Measurements from ENCODE around the gene CSH2. TPM values are rescaled to one million over a fixed set of nuclear protein-coding genes. Genes with fewer than 3 reads are reported as not detected.
"Not testable (repeated sequence)": the region's sequence is repeated elsewhere in the genome, so short reads cannot be mapped to it uniquely, and the experiment has no call there.

CSH2 gene
- total RNA-seq, 1 donor from 2014 or later: not detected

- H3K27ac Mint-ChIP-seq; DNase-seq (ENCODE audit: low spot score); H3K36me3 Mint-ChIP-seq (ENCODE audit: low read depth); intact Hi-C loops (cut with micrococcal nuclease); H3K9me3 Mint-ChIP-seq; H3K27me3 Mint-ChIP-seq (ENCODE audit: low read depth); H3K4me1 Mint-ChIP-seq (ENCODE audit: low read depth); H3K4me3 Mint-ChIP-seq (ENCODE audit: low read depth): not testable (repeated sequence)
Observed at GRCh38 chr17:63866625-63867024, 6.9 kb downstream of the CSH2 start.

- no peaks in the 10 kb centered on the region for H3K4me1 Mint-ChIP-seq (ENCODE audit: low read depth)
- H3K36me3 Mint-ChIP-seq (ENCODE audit: low read depth): no peaks in the 10 kb centered on the region
- H3K27me3 Mint-ChIP-seq (ENCODE audit: low read depth): peaks cover 8% of the 10 kb centered on the region
- no peak for DNase-seq (ENCODE audit: low spot score)
- H3K9me3 Mint-ChIP-seq: no peaks in the 10 kb centered on the region
- no peak overlapping the region for H3K4me3 Mint-ChIP-seq (ENCODE audit: low read depth)
- H3K27ac Mint-ChIP-seq: no peak overlapping the region
- intact Hi-C loops (cut with micrococcal nuclease): no loop called here
Observed at GRCh38 chr17:63859257-63859656, 14.2 kb downstream of the CSH2 start.

- H3K27me3 Mint-ChIP-seq (ENCODE audit: low read depth): peaks cover 18% of the 10 kb centered on the region
- H3K4me1 Mint-ChIP-seq (ENCODE audit: low read depth); H3K4me3 Mint-ChIP-seq (ENCODE audit: low read depth); intact Hi-C loops (cut with micrococcal nuclease); DNase-seq (ENCODE audit: low spot score); H3K36me3 Mint-ChIP-seq (ENCODE audit: low read depth); H3K27ac Mint-ChIP-seq; H3K9me3 Mint-ChIP-seq: not testable (repeated sequence)
Observed at GRCh38 chr17:63856425-63856824, 17.1 kb downstream of the CSH2 start.

- H3K27ac Mint-ChIP-seq: no peak overlapping the region
- no peaks in the 10 kb centered on the region for H3K4me1 Mint-ChIP-seq (ENCODE audit: low read depth)
- no peaks in the 10 kb centered on the region for H3K9me3 Mint-ChIP-seq
- intact Hi-C loops (cut with micrococcal nuclease): no loop called here
- no peak overlapping the region for H3K4me3 Mint-ChIP-seq (ENCODE audit: low read depth)
- DNase-seq (ENCODE audit: low spot score): no peak
- no peaks in the 10 kb centered on the region for H3K36me3 Mint-ChIP-seq (ENCODE audit: low read depth)
- peaks cover 21% of the 10 kb centered on the region for H3K27me3 Mint-ChIP-seq (ENCODE audit: low read depth)
Observed at GRCh38 chr17:63855185-63855584, 18.3 kb downstream of the CSH2 start.

- H3K9me3 Mint-ChIP-seq: no peaks in the 10 kb centered on the region
Observed at GRCh38 chr17:63854709-63855108, 18.8 kb downstream of the CSH2 start.

GRCh38 chr17:63853260-63853659 is 20.2 kb downstream of the CSH2 start:
- DNase-seq (ENCODE audit: low spot score): no peak
- intact Hi-C loops (cut with micrococcal nuclease): no loop called here
- Mint-ChIP-seq H3K4me3 (ENCODE audit: low read depth) (no peak overlapping the region), H3K4me1 (ENCODE audit: low read depth) (peaks cover 5% of the 10 kb centered on the region), H3K27me3 (ENCODE audit: low read depth) (peaks cover 20% of the 10 kb centered on the region), H3K27ac (no peak overlapping the region), H3K36me3 (ENCODE audit: low read depth) (peaks cover under 1% of the 10 kb centered on the region), H3K9me3 (peaks cover 7% of the 10 kb centered on the region)

More at GRCh38 chr17:63854709-63855108, 18.8 kb downstream of the CSH2 start:
- H3K27me3 Mint-ChIP-seq (ENCODE audit: low read depth): peaks cover 20% of the 10 kb centered on the region
- intact Hi-C loops (cut with micrococcal nuclease): no loop called here
- no peak overlapping the region for H3K4me3 Mint-ChIP-seq (ENCODE audit: low read depth)
- no peak overlapping the region for H3K27ac Mint-ChIP-seq
- no peaks in the 10 kb centered on the region for H3K36me3 Mint-ChIP-seq (ENCODE audit: low read depth)
- DNase-seq (ENCODE audit: low spot score): no peak
- H3K4me1 Mint-ChIP-seq (ENCODE audit: low read depth): no peaks in the 10 kb centered on the region

GRCh38 chr17:63850401-63850800 is 23.1 kb downstream of the CSH2 start:
- intact Hi-C loops (cut with micrococcal nuclease): no loop called here
- H3K36me3 Mint-ChIP-seq (ENCODE audit: low read depth): peaks cover 6% of the 10 kb centered on the region
- H3K27ac Mint-ChIP-seq: no peak overlapping the region
- H3K4me1 Mint-ChIP-seq (ENCODE audit: low read depth): peaks cover 8% of the 10 kb centered on the region
- H3K9me3 Mint-ChIP-seq: peaks cover 12% of the 10 kb centered on the region
- DNase-seq (ENCODE audit: low spot score): no peak
- H3K27me3 Mint-ChIP-seq (ENCODE audit: low read depth): peaks cover 17% of the 10 kb centered on the region
- H3K4me3 Mint-ChIP-seq (ENCODE audit: low read depth): no peak overlapping the region

- Mint-ChIP-seq H3K27ac (peak overlapping the region; percentile 96), H3K4me3 (ENCODE audit: low read depth) (peak overlapping the region; percentile 78), H3K9me3 (peaks cover 12% of the 10 kb centered on the region), H3K36me3 (ENCODE audit: low read depth) (peaks cover 6% of the 10 kb centered on the region), H3K4me1 (ENCODE audit: low read depth) (peaks cover 14% of the 10 kb centered on the region), H3K27me3 (ENCODE audit: low read depth) (peaks cover 17% of the 10 kb centered on the region)
- peak; percentile 93 for DNase-seq (ENCODE audit: low spot score)
- intact Hi-C loops (cut with micrococcal nuclease): loop anchor here (10.0 kb wide), 2 partner anchors 146 to 296 kb away; partner anchors contain the start of gene PRR29
Observed at GRCh38 chr17:63848834-63849689, 24.4 kb downstream of the CSH2 start.

- Mint-ChIP-seq H3K4me3 (ENCODE audit: low read depth) (peak overlapping the region; percentile 27), H3K27ac (peak overlapping the region; percentile 43), H3K36me3 (ENCODE audit: low read depth) (peaks cover 6% of the 10 kb centered on the region), H3K27me3 (ENCODE audit: low read depth) (peaks cover 14% of the 10 kb centered on the region), H3K9me3 (peaks cover 12% of the 10 kb centered on the region), H3K4me1 (ENCODE audit: low read depth) (peaks cover 16% of the 10 kb centered on the region)
- DNase-seq (ENCODE audit: low spot score): no peak
- intact Hi-C loops (cut with micrococcal nuclease): loop anchor here (10.0 kb wide), 2 partner anchors 147 to 297 kb away; partner anchors contain the start of gene PRR29
Observed at GRCh38 chr17:63847525-63848249, 25.8 kb downstream of the CSH2 start.

- H3K27ac Mint-ChIP-seq: no peak overlapping the region
- H3K36me3 Mint-ChIP-seq (ENCODE audit: low read depth): peaks cover 18% of the 10 kb centered on the region
- H3K27me3 Mint-ChIP-seq (ENCODE audit: low read depth): peaks cover 4% of the 10 kb centered on the region
- DNase-seq (ENCODE audit: low spot score): no peak
- H3K9me3 Mint-ChIP-seq: peaks cover 12% of the 10 kb centered on the region
- peaks cover 25% of the 10 kb centered on the region for H3K4me1 Mint-ChIP-seq (ENCODE audit: low read depth)
- intact Hi-C loops (cut with micrococcal nuclease): loop anchor here (10.0 kb wide), 2 partner anchors 149 to 299 kb away; partner anchors contain the start of gene PRR29
- H3K4me3 Mint-ChIP-seq (ENCODE audit: low read depth): no peak overlapping the region
Observed at GRCh38 chr17:63845509-63845908, 28.0 kb downstream of the CSH2 start.

- Mint-ChIP-seq H3K36me3 (ENCODE audit: low read depth) (peaks cover 21% of the 10 kb centered on the region), H3K27ac (peak overlapping the region; percentile 89), H3K4me1 (ENCODE audit: low read depth) (peaks cover 29% of the 10 kb centered on the region), H3K4me3 (ENCODE audit: low read depth) (peak overlapping the region; percentile 84), H3K27me3 (ENCODE audit: low read depth) (no peaks in the 10 kb centered on the region), H3K9me3 (peaks cover 11% of the 10 kb centered on the region)
- intact Hi-C loops (cut with micrococcal nuclease): loop anchor here (1.0 to 10.0 kb wide), 8 partner anchors 17 to 301 kb away; partner anchors contain the start of genes CCDC47, DCAF7, FTSJ3 and LIMD2
- DNase-seq (ENCODE audit: low spot score): no peak
Observed at GRCh38 chr17:63843910-63844677, 29.4 kb downstream of the CSH2 start.

GRCh38 chr17:63843387-63843888 is 30.0 kb downstream of the CSH2 start:
- peak overlapping the region; percentile 89 for H3K27ac Mint-ChIP-seq
- not testable (repeated sequence) for H3K27me3 Mint-ChIP-seq (ENCODE audit: low read depth); H3K9me3 Mint-ChIP-seq; DNase-seq (ENCODE audit: low spot score)
- peaks cover 28% of the 10 kb centered on the region for H3K4me1 Mint-ChIP-seq (ENCODE audit: low read depth)
- H3K4me3 Mint-ChIP-seq (ENCODE audit: low read depth): peak overlapping the region; percentile 84
- intact Hi-C loops (cut with micrococcal nuclease): loop anchor here (1.0 to 10.0 kb wide), 8 partner anchors 16 to 301 kb away; partner anchors contain the start of genes CCDC47, DCAF7, FTSJ3 and LIMD2
- H3K36me3 Mint-ChIP-seq (ENCODE audit: low read depth): peaks cover 21% of the 10 kb centered on the region
